Gastroesophageal sphincter (tissue), 2 donors: Measurements from ENCODE around the gene ADAMTS12.

Source experiments
- EP300 ChIP-seq: sonication (generic); formaldehyde crosslinking; IDR thresholded peaks from one replicate; pipeline ENCODE4 v1.6.1; 2017; ENCODE audit warnings: antibody characterized with exemption, mild to moderate bottlenecking
- POLR2A ChIP-seq, 2 donors: fragments of 450-650 bp; IDR thresholded peaks; one replicate each; pipeline ENCODE4 v1.6.1; 2017; ENCODE audit warnings: antibody characterized with exemption in 2 of 2, mild to moderate bottlenecking in 2 of 2, moderate library complexity in 1 of 2
- POLR2AphosphoS5 ChIP-seq: sonication (generic); formaldehyde crosslinking; IDR thresholded peaks from one replicate; pipeline ENCODE4 v1.6.1; 2017; ENCODE audit warnings: antibody characterized with exemption

GRCh38 chr5:33748754-33749153 lies 143.0 kb downstream of the ADAMTS12 start:
- no peak for TF ChIP-seq POLR2A (IDR thresholded peaks at IDR 0.05)
- TF ChIP-seq EP300, result no peak
- no peak for TF ChIP-seq POLR2AphosphoS5
